RPMI8226 (cell line): ENCODE results near the gene PTX3.

ENCODE experiments used
- DNase-seq: peaks from one replicate; pipeline ENCODE4 v3.0.0-alpha.2; 2015

PTX3 gene

DNA sequence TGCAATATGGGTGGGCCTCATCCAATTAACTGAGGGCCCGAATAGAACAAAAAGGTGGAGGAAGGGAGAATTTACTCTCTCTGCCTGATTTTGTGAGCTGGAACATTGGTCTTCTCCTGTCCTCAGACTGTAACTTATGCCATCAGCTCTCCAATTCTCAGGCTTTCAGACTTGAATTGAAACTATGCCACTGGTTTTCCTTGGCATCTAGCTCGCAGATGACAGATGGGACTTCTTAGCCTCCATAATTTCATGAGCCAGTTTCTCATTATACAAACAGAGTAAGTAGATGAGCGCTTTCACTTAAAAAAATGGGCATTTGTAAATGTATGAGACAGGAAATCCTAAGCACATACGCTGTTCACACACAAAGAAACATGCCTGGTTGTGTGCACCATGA is 8.7 kb upstream of the PTX3 start:
- no peak for DNase-seq

DNA sequence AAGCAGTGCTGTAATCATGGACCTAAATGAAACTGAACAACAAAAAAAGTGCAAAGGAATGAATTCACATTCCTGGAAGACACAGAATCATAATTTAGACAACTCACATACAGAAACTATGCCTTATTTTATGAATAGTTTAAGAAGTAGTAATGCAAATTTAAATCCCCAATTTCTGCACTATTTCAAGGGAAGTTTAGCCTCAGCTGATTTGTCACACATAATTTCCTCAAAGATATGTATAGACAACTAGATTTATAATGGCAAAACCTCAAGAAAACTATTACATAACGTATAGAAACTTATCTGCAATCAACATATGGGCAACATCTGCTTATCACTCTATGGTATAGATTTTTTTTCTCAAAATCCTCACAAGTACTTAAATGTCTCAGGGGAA is 7.8 kb upstream of the PTX3 start:
- DNase-seq, result no peak

DNA sequence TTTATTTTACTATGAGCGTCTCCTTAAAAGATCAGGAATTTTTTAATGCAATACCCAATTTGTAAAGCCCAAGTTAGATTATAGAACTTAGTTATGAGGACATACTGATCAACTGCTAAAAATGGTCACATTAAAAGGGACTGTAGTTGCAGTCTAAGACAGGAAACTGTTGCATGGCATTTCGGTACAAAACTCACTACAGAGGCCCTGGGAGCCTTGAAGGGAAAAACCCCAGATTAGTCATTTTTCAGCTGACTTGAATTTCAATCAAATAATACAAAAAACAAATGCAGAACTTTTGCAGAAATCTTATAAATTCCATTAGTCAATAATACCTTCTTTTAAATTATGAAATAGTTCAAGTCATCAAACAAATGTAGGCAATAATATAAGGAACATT is 6.9 kb upstream of the PTX3 start:
- no peak for DNase-seq

DNA sequence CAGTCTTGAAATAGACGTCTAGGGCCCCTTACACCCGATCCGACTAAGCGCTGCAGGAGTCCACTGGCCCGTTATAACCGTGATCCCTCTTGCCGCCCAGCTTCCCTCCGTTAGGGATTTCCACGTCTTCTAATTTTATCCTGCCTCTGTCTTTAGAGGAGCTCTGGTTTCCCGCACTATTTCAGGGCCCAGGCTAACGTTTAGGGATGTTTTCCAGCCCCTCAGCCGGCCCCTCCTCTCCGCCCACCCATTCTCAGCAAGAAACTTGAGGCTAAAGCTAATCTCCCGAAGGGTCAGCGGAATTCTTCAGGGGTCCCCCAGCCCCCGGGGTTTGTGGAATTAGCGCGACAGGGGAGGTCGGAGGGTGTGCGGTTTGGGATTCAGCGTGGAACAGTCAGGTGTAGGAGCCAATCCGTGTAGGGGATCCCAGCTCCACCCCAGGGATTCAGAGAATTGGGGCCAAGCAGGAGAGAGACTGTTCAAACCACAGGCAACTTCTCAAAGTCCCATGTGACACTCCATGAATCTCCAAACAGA is 1.6 kb downstream of the PTX3 start:
- no peak for DNase-seq

DNA sequence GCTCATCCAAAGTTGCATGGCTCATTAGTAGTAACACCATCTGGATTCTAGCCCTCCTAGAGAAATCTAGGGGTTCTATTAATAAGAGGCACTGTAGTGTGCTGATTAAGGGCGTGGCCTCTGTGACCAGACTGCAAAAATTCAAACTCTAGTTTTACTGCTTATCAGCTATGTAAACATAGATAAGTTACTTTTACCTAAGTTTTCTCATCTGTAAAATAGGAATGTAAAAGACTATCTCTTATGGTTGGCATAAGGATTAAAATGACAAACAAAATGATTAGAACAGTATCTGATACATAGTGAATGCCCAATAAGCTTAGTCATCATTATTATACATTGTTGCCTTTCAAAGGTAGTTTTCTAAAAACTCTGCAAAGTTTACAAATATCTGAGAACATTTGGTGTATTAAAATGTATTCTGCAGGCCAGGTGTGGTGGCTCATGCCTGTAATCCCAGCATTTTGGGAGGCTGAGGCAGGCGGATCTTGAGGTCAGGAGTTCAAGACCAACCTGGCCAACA is 4.5 kb downstream of the PTX3 start:
- no peak for DNase-seq

DNA sequence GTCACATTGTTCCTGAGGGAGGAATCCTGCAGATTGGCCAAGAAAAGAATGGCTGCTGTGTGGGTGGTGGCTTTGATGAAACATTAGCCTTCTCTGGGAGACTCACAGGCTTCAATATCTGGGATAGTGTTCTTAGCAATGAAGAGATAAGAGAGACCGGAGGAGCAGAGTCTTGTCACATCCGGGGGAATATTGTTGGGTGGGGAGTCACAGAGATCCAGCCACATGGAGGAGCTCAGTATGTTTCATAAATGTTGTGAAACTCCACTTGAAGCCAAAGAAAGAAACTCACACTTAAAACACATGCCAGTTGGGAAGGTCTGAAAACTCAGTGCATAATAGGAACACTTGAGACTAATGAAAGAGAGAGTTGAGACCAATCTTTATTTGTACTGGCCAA is 6.1 kb downstream of the PTX3 start:
- no peak for DNase-seq

DNA sequence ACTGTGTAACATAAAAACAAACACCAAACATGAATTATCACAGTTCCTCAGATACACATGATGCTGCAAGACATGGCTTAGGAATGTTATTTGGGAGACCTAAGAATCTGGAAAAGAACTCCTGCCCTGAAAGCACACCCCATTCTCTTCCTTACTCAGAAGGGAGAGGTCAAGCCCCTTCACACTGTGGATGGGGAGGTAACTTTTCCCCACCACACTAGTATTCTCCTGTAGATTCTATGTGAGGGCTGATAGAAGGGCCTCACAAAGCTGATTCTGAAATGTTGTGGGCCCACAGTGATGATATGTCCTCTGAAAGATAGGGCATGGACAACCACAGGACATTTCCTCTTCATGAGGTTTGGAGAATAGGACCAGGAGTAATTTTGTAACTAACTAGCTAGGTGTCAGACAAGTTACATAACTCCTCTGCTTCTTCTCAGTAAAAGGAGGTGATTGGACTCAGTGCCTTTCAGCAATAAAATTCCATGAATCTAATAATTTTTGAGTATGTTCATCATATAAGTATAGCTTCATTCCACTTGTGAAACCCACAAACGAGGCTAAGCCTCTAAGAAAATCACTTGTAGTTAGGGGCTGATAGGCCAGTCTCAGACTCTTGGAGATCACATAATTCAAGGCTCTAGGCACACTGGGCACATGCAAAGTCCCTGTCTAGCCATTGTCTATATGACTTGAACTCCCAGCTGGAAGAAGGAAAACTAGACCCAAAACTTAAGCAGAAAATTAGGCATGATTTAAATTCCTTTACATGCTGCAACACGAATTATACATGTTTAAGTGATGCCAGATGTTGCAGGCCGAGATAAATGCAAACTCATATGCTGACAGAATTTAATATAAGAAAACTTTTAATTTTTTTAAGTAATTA is 7.5 kb downstream of the PTX3 start:
- DNase-seq, result no peak

DNA sequence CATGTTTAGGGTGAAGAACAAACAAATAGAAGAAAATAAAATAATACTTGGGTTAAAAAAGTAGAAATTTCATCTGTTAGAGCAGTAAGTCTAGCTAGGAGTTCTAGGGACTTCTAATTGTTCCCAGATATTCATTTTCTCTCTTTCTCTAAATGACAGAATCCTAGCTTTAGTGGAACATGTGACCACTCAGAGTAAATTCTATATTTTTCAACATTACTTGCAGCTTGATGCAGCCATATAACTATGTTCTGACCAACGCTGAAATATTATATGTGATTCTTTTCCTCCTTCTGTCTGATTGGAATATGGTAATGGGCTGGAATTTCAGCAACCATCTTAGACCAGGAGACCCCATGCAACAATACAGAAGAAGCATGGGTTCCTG is 8.1 kb downstream of the PTX3 start:
- no peak for DNase-seq

DNA sequence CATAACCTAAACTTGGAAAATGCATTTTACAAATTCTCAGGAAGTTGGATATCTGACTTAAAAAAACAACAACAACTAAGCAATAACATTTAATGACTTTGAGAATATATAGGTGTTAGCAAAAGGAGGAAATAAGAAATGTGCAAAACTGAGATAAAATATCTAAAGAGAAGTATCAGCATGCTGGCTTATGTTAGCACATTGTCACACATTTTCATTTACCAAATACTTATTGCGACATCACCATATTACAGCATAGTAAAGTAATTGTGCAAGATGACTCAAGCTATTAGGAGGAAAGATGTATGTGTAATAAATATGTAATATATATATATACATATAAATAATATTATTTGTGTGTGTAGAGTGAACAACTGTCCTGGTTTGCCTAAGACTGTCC is 9.2 kb downstream of the PTX3 start:
- no peak for DNase-seq

DNA sequence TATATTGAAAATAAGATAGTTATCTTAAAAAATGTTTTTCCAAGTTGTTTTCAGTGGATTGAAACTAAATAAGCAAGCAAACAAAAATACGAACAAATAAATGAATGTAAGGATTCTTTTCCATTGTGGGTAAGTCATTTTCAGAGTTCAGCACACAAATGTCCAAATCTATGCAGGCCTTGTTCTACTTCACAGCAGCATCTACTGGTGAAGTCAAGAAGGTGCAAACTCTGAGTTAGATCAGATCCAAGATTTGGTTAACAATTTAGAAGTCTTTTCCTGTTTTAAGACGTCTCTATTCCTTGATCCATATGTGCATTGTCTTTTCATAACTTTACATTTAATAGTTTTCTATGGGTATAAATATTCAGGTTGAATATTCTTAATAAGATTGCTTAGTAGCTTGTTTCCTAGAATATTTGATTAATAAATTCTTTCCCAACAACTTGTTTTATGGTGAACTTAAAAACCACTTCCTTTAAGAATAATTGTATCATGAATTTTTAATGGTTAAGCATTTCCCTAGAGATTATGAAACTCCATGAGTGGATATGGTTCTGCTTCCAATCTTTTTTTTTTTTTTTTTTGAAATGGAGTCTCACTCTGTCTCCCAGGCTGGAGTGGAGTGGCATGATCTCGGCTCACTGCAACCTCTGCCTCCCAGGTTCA is 10.5 kb downstream of the PTX3 start:
- DNase-seq, result peak; percentile 12

DNA sequence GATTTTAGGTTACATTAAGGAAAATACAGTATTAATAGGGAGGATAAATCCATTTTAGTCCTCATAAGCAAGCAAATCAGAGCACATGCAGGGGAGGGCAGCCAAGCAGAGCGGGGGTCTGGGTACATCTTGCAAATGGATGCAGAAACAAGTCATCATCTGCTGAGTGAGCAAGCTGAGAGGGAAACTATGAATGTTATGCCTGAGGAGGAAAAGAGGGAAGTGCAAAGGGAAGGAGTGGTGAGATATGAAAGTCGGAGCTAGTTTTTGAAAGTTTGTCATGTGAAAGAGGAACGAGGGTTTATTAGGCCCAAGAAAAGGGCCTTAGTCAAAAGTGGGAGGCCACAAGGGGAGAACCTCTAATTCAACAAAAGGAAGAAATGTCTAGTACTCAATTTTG is 15.4 kb downstream of the PTX3 start:
- no peak for DNase-seq

DNA sequence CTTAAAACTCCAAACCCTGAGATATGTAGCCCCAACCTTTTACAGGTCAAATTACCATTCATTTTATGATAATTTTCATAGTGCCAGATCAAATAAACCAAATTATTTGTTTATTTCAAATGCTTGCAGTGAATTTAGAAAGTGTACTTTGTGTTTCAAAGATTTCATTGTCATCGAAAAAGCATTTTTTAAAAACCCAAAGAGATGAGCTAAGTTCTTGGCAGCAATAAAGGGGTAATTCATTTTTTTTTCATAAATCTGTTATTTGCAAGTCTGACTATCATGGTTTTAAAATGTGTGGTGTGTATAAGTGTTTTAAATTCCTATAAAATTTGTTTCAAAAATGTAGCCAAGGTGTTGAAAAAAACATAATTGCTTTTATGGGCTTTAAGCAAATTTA is 17.2 kb downstream of the PTX3 start:
- DNase-seq, result no peak

DNA sequence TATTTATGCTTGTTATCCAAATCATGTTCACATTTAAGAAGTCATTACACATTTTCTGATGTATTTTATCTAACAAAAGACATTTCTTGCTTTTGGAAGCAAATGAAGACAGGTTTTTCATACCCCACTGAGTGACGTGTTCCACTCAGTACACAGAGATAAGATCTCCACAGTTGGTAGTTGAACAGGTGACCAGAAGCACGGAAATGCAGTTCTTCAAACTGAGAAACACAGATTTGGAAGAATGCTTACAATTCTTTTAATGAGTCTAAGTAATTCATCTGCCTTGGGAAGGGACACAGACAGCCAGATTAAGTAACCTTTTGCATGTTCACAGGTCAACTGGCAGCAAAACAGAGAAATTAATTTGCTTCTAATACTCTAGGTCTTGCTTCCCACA is 23.1 kb downstream of the PTX3 start:
- no peak for DNase-seq

DNA sequence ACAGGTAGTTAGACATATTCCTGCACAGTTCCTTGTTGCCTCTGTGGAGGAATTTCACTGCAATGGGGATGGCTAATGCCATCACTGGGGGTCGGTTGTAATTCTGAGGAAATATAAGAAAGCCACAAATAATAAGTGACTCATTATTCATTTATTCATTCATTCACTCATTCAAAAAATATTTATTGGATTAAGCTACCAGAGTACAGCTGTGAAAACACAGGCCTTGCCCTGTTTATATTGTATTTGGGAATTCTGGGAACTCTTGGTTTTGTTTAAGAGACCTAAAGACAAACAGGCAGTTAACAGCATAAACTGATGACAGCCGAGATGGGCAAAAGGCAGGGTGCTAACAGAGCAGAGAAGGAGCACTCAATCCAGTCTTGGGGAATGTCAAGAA is 23.6 kb downstream of the PTX3 start:
- DNase-seq, result no peak

DNA sequence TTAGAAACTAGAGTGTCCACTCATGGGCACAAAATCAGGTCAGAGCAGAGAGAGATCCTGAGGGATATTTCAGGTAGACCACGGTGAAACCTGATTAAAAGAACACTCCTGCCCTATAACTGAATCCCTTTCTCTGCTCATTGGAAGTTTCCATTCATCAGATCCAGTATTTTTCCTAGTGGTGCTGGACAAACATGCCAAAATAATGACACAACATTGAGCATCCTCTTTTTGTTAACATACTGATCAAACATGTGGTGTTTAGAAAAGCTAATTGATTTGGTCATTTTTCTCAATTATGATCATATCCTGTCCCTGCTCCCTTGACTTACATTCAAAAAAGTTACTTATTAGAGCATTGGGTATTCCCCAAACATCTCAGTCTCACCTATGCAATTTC is 27.2 kb downstream of the PTX3 start:
- no peak for DNase-seq

DNA sequence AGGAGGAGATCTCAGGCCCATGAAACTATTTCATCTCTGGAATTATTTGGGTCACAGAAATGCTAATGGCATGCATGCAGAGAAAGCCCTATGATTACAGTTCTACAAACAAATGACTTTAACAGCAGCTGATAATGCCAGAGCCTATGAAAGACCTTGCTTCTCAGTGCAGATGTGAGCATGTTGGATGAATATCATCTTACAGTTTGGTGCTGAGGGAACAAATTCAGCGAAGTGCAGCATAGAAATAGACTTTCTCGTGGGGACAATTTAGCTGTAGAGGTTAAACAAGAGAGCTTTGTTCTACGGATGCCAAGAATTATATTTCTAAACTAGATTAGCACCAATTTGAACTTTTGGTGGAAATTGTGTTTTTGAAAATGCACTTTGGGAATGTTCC is 27.7 kb downstream of the PTX3 start:
- no peak for DNase-seq

DNA sequence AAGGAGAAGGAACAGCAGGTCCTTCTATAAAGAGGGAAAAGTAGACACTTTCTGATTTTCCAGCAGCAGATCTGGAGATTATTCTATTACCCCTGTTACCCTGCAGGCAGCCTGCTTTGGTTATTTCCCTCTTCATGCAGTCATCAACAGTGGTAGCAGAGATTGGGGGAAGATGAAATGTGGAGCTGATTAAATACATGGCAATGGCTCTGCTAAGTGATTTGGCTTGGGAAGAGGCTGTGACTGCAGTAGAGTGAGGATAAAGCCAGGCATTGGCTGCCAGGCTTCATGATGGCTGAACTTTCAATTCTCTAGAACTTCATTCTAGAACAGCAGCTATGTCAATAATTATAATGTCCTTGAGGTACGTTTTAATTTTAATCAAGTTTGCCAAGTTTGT is 29.1 kb downstream of the PTX3 start:
- no peak for DNase-seq

DNA sequence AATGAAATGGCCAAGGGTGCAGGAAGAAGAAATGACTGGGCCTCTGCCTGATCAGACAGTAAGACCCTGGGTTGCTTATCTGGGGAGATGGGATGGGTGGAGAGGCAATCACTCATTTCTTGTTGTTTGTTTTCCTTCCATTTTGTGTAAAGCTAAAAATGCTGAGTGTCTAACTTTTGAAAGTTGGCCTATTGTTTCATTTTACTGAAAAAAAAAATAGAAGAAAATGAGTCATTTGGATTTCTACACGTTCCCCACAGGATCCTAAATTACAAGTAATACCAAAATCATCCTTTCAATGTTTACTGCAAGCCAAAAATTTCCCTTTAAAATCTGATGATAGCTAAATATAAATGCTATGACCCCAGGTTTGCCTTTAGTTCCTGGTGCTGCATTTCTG is 30.6 kb downstream of the PTX3 start:
- no peak for DNase-seq

DNA sequence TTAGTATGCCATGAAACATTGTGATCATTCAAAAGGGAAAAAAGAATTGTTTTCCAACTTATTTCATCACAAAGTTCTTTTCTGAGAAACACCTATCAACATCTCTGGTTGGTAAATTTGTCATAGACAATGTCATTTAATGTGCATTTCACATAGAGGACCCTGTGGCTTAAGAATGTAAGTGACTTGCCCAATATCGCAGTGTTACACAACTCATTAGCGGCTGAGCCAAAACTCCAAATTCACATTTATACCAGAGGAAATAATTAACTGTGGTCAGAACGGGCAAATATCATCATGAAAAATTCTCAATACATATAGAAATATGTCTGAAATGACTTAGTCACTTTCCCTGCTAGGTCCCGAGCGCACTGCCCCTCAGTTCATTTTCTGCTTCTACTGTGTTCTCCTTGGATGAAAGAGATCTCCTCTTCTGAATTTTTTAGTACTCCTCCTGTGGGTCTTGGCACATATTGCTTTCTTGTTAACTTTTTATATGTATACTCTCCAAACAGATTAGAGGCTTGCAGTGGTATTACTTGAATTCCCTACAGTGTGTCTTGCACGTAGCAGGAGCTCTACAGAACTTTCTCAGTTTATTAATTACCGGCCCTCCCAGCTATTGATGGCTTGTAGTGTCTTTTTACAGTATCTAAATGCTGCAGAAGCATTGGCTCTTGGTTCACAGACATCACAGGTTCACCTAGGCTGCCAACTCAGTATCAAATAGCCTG is 33.1 kb downstream of the PTX3 start:
- DNase-seq, result no peak

DNA sequence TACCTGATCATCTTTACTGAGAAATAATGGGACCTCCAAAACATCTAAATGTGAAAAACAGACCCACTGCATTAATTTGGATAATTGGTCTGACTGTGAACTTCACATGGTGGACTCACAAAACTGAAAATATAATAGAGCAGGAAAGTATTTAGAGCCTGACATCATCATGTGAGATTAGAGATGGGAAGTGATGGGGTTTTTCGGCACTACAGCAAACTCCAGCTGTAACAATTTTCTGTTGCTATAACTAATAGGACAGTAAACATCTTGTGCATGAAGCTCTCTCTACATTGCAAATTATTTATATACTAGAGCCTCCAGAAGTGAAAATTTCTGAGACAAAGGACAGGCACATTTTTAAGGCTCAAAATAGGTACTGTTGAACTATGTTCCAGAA is 34.4 kb downstream of the PTX3 start:
- no peak for DNase-seq

DNA sequence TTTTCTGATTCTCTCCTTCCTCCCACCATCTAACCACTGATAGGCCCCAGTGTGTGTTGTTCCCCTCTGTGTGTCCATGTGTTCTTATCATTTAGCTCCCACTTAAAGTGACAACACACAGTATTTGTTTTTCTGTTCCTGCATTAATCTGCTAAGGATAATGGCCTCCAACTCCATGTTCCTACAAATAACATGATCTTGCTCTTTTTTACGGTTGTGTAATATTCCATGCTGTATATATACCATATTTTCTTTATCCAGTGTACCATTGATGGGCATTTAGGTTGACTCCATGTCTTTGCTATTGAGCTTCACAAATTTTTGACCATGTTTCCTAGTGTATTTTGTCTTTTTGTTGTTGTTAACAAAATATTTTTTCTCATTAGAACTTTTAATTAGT is 36.0 kb downstream of the PTX3 start:
- DNase-seq, result no peak

DNA sequence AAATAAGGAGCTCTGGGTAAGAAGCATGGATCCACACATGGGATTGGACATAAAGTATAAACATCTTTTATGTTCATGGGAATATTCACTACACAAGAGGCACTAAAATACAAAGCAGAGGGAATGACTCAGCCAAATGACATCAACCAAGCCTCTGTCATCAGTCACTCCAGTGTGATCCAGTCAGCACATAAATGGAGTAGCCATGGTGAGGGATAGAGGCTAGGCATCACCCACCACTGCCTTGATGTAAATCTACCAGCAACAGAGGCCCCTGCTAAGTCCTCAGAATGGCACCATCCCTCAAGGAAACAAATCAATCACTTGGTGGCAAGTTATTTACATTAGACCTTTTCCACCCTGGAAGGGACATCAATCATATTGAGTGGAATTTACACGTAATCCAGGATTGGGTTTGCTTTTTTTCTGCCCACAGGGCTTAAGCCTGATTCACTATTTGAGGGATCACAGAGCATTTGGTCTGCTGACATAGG is 39.3 kb downstream of the PTX3 start:
- no peak for DNase-seq

DNA sequence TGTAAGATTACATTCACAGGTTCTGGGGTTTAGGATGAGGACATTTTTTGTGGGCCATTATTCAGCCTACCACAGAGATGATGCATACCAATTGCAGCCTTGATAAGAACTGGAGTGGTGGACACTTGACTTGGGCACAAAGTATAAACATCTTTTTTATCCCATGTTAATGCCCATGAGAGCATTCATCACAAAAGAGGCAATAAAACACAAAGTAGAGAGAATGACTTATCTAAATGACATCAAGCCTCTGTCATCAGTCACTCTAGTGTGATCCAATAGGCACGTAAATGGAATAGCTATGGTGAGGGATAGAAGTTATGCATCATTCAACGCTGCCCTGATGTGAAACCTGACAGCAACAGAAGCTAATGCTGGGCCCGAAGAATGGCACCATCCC is 40.8 kb downstream of the PTX3 start:
- no peak for DNase-seq
